Heart right ventricle (tissue), 16 donors: ENCODE measurements around the gene TAL1. TPM values are rescaled to one million over a fixed set of nuclear protein-coding genes. Genes with fewer than 3 reads are reported as not detected.

Experiments used
- ATAC-seq, 8 donors: fragments of 200-7000 bp; cut with Tn5 transposase; one replicate each; pipeline ENCODE4 v1.9.1; 2020; ENCODE audit warnings: mild to moderate bottlenecking in 8 of 8, moderate library complexity in 8 of 8, moderate number of reproducible peaks in 1 of 8
- DNase-seq, 2 donors: peaks; one replicate each; pipeline ENCODE4 v3.0.0-alpha.2; 2020
- H3K27ac ChIP-seq, 10 donors: fragments of 200-600 bp; sonication (generic) in 2 of 10; one replicate each; pipeline versions ENCODE4 v1.5.0 to v1.8.0; 2020 to 2022; ENCODE audit warnings: mild to moderate bottlenecking in 3 of 10
- H3K27me3 ChIP-seq, 7 donors: fragments of 200-600 bp; one replicate each; pipeline ENCODE4 v1.8.0; 2021 to 2022; ENCODE audit warnings: mild to moderate bottlenecking in 2 of 7
- H3K36me3 ChIP-seq, 9 donors: fragments of 200-600 bp; sonication (generic) in 1 of 9; one replicate each; pipeline versions ENCODE4 v1.5.0 to v1.8.0; 2020 to 2022; ENCODE audit warnings: mild to moderate bottlenecking in 2 of 9
- H3K4me1 ChIP-seq, 9 donors: fragments of 200-600 bp; sonication (generic) in 1 of 9; one replicate each; pipeline versions ENCODE4 v1.5.0 to v1.8.0; 2020 to 2022; ENCODE audit warnings: mild to moderate bottlenecking in 4 of 9
- H3K4me3 ChIP-seq, 10 donors: fragments of 200-600 bp; sonication (generic) in 2 of 10; one replicate each; pipeline versions ENCODE4 v1.5.0 to v1.8.0; 2020 to 2022; ENCODE audit warnings: mild to moderate bottlenecking in 7 of 10, moderate library complexity in 2 of 10
- H3K9me3 ChIP-seq, 11 donors: fragments of 200-600 bp in 10 of 11; sonication (generic) in 2 of 11; one replicate each; pipeline versions ENCODE4 v1.5.0 to v1.8.0; 2013 to 2022; ENCODE audit warnings: mild to moderate bottlenecking in 2 of 11, control low read depth in 1 of 11, moderate library complexity in 1 of 11
- CTCF ChIP-seq, 9 donors: fragments of 200-600 bp; sonication (generic) in 2 of 9; IDR thresholded peaks; one replicate each; pipeline versions ENCODE4 v1.5.0 to v1.8.0; 2021 to 2022; ENCODE audit warnings: antibody characterized with exemption in 9 of 9, mild to moderate bottlenecking in 5 of 9, moderate library complexity in 1 of 9
- WGBS, 2 donors: extraction: QIAGEN DNeasy Blood & Tissue Kit; methylation state at CpG; one replicate each; pipeline ENCODE4 v1.1.7; 2013; ENCODE audit warnings: inconsistent platforms in 1 of 2; 5-methylcytosine and 5-hydroxymethylcytosine counted together
- intact Hi-C, 10 donors: fragments of 100-400 bp; cut with DNase I; formaldehyde crosslinking; loops; one replicate each; pipeline versions ENCODE4 v1.11.1 to v1.14.2; 2022
- polyA plus RNA-seq, 2 donors: library from polyadenylated mRNA; stranded (reverse); fragments of 200-250 nt; gene quantifications; one replicate each; pipeline ENCODE4 v1.2.3, GENCODE V29; 2013
- total RNA-seq, 10 donors: library from RNA; stranded (reverse); fragmentation: NEBNext Ultra II Directional in 3 of 10; extraction: Animal tissue kit (Norgen Biotek cat#: 25700) in 3 of 10; gene quantifications; one replicate each; pipeline versions ENCODE4 v1.2.1 to v1.2.4, GENCODE V29; 2021 to 2023
- donor health status: Arrhythmogenic right ventricular cardiomyopathy.
- donor health status: ischemic (EF 13 %, LVEDD 7.1; RV severe dilation, severe dysfunction).
- donor health status: healthy with polysubstance abuse.
- donor health status: DM: no; HTN: yes; CAD: no.
- donor health status: DM: no; HTN: no; CAD: no.
- donor health status: ischemic (EF 25% LVEDD 6.9; RV normal size, moderate dysfunction).
- donor health status: ischemic (EF 25% LVEDD 5.7; RV mildly dilated, moderate dysfunction).
- donor health status: healthy.
- donor health status: DM: yes; HTN: yes; CAD: no.
- donor health status: Ischemic cardiomyopathy.
- donor health status: ischemic (EF 35%, LVEDD 5.7; RV mildly dilated, moderate dysfunction).
- donor health status: nonischemic (EF 11% LVEDD 7.7; RV severe dilation, severe dysfunction).
- donor health status: DM: yes; HTN: yes; CAD: no.
- donor health status: PGD.
- donor health status: ischemic (EF 29% LVEDD 5.4; RV normal size, mild dysfunction).
- donor health status: nonischemic (EF 23%, LVEDD 6.1; RV moderate dilation, normal function).

Gene TAL1
- total and polyA plus RNA-seq, 12 donors = 1.8 to 7.4 (median 4.0) TPM

- Histone ChIP-seq H3K4me1 (peaks cover 7 to 60% (median 42%) of the 10 kb centered on the region in 9 donors), H3K27ac (peak overlapping the region; percentile 70 to 95 (median 89)), H3K4me3 (peak overlapping the region; percentile 21 to 72 (median 54)), H3K27me3 (peaks cover 34 to 100% (median 98%) of the 10 kb centered on the region in 7 donors), H3K36me3 (no peaks in the 10 kb centered on the region), H3K9me3 (no peaks in the 10 kb centered on the region)
- peak in 5 of 8 donors; percentile 4 to 16 (median 5) for ATAC-seq
- TF ChIP-seq CTCF (IDR thresholded peaks at IDR 0.05) = no peak
- intact Hi-C loops = no loop called here
- WGBS, 2 donors = 13 to 16% methylated on average over 35 of the region's 35 CpGs
- no peak for DNase-seq
These were observed 2.8 kb downstream of the TAL1 start for GRCh38 chr1:47229031-47229885.

- TF ChIP-seq CTCF (IDR thresholded peaks at IDR 0.05) = no peak
- intact Hi-C loops = no loop called here
- Histone ChIP-seq H3K4me3 (peak overlapping the region in 9 of 10 donors; percentile 38 to 72 (median 59)), H3K27me3 (peaks cover 31 to 100% (median 97%) of the 10 kb centered on the region in 7 donors), H3K36me3 (no peaks in the 10 kb centered on the region), H3K27ac (peak overlapping the region; percentile 70 to 95 (median 89)), H3K9me3 (no peaks in the 10 kb centered on the region), H3K4me1 (peaks cover 7 to 60% (median 42%) of the 10 kb centered on the region in 9 donors)
- 36 to 44% methylated on average over 12 of the region's 12 CpGs for WGBS, 2 donors
- peak; percentile 25 to 45 for DNase-seq
- ATAC-seq = peak in 7 of 8 donors; percentile 44 to 82 (median 56)
These were observed 3.4 kb downstream of the TAL1 start for GRCh38 chr1:47228644-47229030.

- WGBS, 2 donors = 49 to 59% methylated on average over 7 of the region's 7 CpGs
- intact Hi-C loops = no loop called here
- no peak for TF ChIP-seq CTCF (IDR thresholded peaks at IDR 0.05)
- Histone ChIP-seq H3K4me3 (peak overlapping the region in 4 of 10 donors; percentile 59 to 72 (median 64)), H3K36me3 (no peaks in the 10 kb centered on the region), H3K4me1 (peaks cover 7 to 60% (median 42%) of the 10 kb centered on the region in 9 donors), H3K27me3 (peaks cover 31 to 99% (median 96%) of the 10 kb centered on the region in 7 donors), H3K27ac (peak overlapping the region in 4 of 10 donors; percentile 70 to 95 (median 92)), H3K9me3 (no peaks in the 10 kb centered on the region)
- ATAC-seq (no peak), DNase-seq (no peak)
These were observed 4.4 kb downstream of the TAL1 start for GRCh38 chr1:47227341-47228232.

GRCh38 chr1:47226839-47227215 is 5.2 kb downstream of the TAL1 start:
- peaks cover 7 to 58% (median 42%) of the 10 kb centered on the region in 9 donors for H3K4me1 ChIP-seq
- intact Hi-C loops = no loop called here
- H3K9me3 ChIP-seq = no peaks in the 10 kb centered on the region
- 47 to 61% methylated on average over 4 of the region's 4 CpGs for WGBS, 2 donors
- DNase-seq = no peak
- H3K4me3 ChIP-seq = peak overlapping the region in 2 of 10 donors; percentile 8 to 45
- peaks cover 28 to 99% (median 89%) of the 10 kb centered on the region in 7 donors for H3K27me3 ChIP-seq
- no peaks in the 10 kb centered on the region for H3K36me3 ChIP-seq
- peak overlapping the region in 4 of 10 donors; percentile 22 to 62 (median 43) for H3K27ac ChIP-seq
- no peak for TF ChIP-seq CTCF (IDR thresholded peaks at IDR 0.05)
- no peak for ATAC-seq
